HCT116 (cell line): ENCODE measurements around the gene ECE1. TPM values are rescaled to one million over a fixed set of nuclear protein-coding genes. Genes with fewer than 3 reads are reported as not detected.

Source experiments
- ATAC-seq: fragments of 200-7000 bp; cut with Tn5 transposase; 2 replicates; pipeline ENCODE4 v1.9.1; 2020; ENCODE audit warnings: mild to moderate bottlenecking, moderate library complexity
- BruUV-seq: library from RNA; stranded (reverse); fragments of 400-500 nt; replicated peaks from 2 replicates; lab custom pipeline; 2021; lab: Mats Ljungman, UMichigan
- CTCF ChIA-PET: fragments of 300-600 bp; sonication (Branson Sonifier 250); formaldehyde crosslinking; loops from one replicate; lab custom pipeline; 2021; ENCODE audit warnings: antibody characterized with exemption; lab: Charles Lee
- POLR2A ChIA-PET: fragments of 300-600, 350-600 bp; sonication (Branson Sonifier 250); formaldehyde crosslinking; loops from one replicate; lab custom pipeline; 2021; ENCODE audit warnings: antibody characterized with exemption; lab: Charles Lee
- RAD21 ChIA-PET, 2 experiments: fragments of 300-600 bp; sonication (Branson Sonifier 250); formaldehyde crosslinking; loops; one replicate each; lab custom pipeline; 2023; ENCODE audit warnings: low total read pairs in 2 of 2; ENCODE audit not compliant: uncharacterized antibody in 2 of 2, unreplicated experiment in 2 of 2, low non-redundant PET in 1 of 2; lab: Charles Lee
- DNase-seq: peaks from one replicate; pipeline ENCODE4 v3.0.0-alpha.2; 2010; ENCODE audit warnings: low read depth, low spot score
- H2AFZ ChIP-seq: fragments of 200-600 bp; shearing (Covaris generic), sonication (generic); 2 replicates; pipeline ENCODE4 v1.6.1; 2017; ENCODE audit warnings: low read depth, mixed run types, mixed read lengths, antibody characterized with exemption, low read length; ENCODE audit not compliant: poor library complexity, severe bottlenecking
- H3K27ac ChIP-seq: 2 replicates; pipeline ENCODE4 v1.5.1; 2012; ENCODE audit warnings: low read depth, low read length
- H3K27me3 ChIP-seq: fragments of 200-600 bp; sonication (generic); 2 replicates; pipeline ENCODE4 v1.6.1; 2016; ENCODE audit warnings: mixed run types, low read length, mixed read lengths; ENCODE audit not compliant: insufficient read depth
- H3K36me3 ChIP-seq, 2 experiments: fragments of 200-500 bp in 1 of 2; fragments of 200-600 bp in 1 of 2; sonication (Bioruptor generic) in 1 of 2; sonication (generic) in 1 of 2; 2 replicates each; pipeline versions ENCODE4 v1.5.1 to v1.6.1; 2014 to 2016; ENCODE audit warnings: low read length in 2 of 2, inconsistent platforms in 1 of 2, mixed read lengths in 1 of 2, mixed run types in 1 of 2; ENCODE audit not compliant: insufficient read depth in 2 of 2, control insufficient read depth in 1 of 2
- H3K4me1 ChIP-seq, 2 experiments: fragments of 200-600 bp in 1 of 2; sonication (generic) in 1 of 2; 2 replicates each; pipeline versions ENCODE4 v1.5.1 to v1.6.1; 2012 to 2017; ENCODE audit warnings: low read length in 2 of 2, inconsistent platforms in 1 of 2, mild to moderate bottlenecking in 1 of 2, mixed read lengths in 1 of 2, mixed run types in 1 of 2, moderate library complexity in 1 of 2; ENCODE audit not compliant: insufficient read depth in 2 of 2, control insufficient read depth in 1 of 2
- H3K4me2 ChIP-seq: fragments of 200-600 bp; sonication (generic); 2 replicates; pipeline ENCODE4 v1.6.1; 2017; ENCODE audit warnings: mixed run types, low read length, mixed read lengths
- H3K4me3 ChIP-seq, 2 experiments: fragments of 200-600 bp in 1 of 2; sonication (generic) in 1 of 2; replicated peaks in 1 of 2; 2 replicates each; pipeline ENCODE4 v1.5.1; 2011 to 2016; ENCODE audit warnings: low read length in 2 of 2, control low read depth in 1 of 2, low read depth in 1 of 2, mild to moderate bottlenecking in 1 of 2, mixed read lengths in 1 of 2, mixed run types in 1 of 2
- H3K79me2 ChIP-seq: fragments of 200-600 bp; sonication (generic); 2 replicates; pipeline ENCODE4 v1.6.1; 2017; ENCODE audit warnings: mild to moderate bottlenecking, mixed run types, low read length, moderate library complexity, mixed read lengths; ENCODE audit not compliant: insufficient read depth
- H3K9ac ChIP-seq: fragments of 200-600 bp; sonication (generic); 2 replicates; pipeline ENCODE4 v1.6.1; 2016; ENCODE audit warnings: low read length, mixed read lengths
- H3K9me2 ChIP-seq: fragments of 200-600 bp; sonication (generic), shearing (Covaris generic); 2 replicates; pipeline ENCODE4 v1.6.1; 2017; ENCODE audit warnings: mixed run types, mild to moderate bottlenecking, moderate library complexity; ENCODE audit not compliant: insufficient read depth
- H3K9me3 ChIP-seq, 2 experiments: fragments of 200-500 bp in 1 of 2; fragments of 200-600 bp in 1 of 2; sonication (Bioruptor generic) in 1 of 2; sonication (generic) in 1 of 2; 2 replicates each; pipeline ENCODE4 v1.6.1; 2014 to 2017; ENCODE audit warnings: low read length in 2 of 2, mixed read lengths in 2 of 2, inconsistent platforms in 1 of 2, low read depth in 1 of 2, mild to moderate bottlenecking in 1 of 2, mixed run types in 1 of 2, moderate library complexity in 1 of 2; ENCODE audit not compliant: control insufficient read depth in 1 of 2, insufficient read depth in 1 of 2
- H4K20me1 ChIP-seq: fragments of 200-600 bp; sonication (generic), shearing (Covaris generic); 2 replicates; pipeline ENCODE4 v1.6.1; 2017; ENCODE audit warnings: mixed run types, mild to moderate bottlenecking, moderate library complexity; ENCODE audit not compliant: insufficient read depth
- CBX3 ChIP-seq: IDR thresholded peaks from 2 replicates; pipeline ENCODE4 v1.6.1; 2012; ENCODE audit warnings: low read depth
- CEBPB ChIP-seq: IDR thresholded peaks from 2 replicates; pipeline ENCODE4 v1.6.1; 2012; ENCODE audit warnings: low read depth
- ELF1 ChIP-seq: IDR thresholded peaks from 2 replicates; pipeline ENCODE4 v1.6.1; 2012; ENCODE audit warnings: low read depth, borderline replicate concordance
- EZH2 ChIP-seq: fragments of 200-600 bp; sonication (generic); IDR thresholded peaks from 2 replicates; pipeline ENCODE4 v1.6.1; 2017; ENCODE audit warnings: antibody characterized with exemption, mixed run types
- EZH2phosphoT487 ChIP-seq: fragments of 200-600 bp; IDR thresholded peaks from 2 replicates; pipeline ENCODE4 v1.6.1; 2018; ENCODE audit warnings: antibody characterized with exemption, borderline replicate concordance
- JUND ChIP-seq: IDR thresholded peaks from 2 replicates; pipeline ENCODE4 v1.6.1; 2012
- RAD21 ChIP-seq: IDR thresholded peaks from 2 replicates; pipeline ENCODE4 v1.6.1; 2012; ENCODE audit warnings: low read depth, mild to moderate bottlenecking
- SIN3A ChIP-seq: IDR thresholded peaks from 2 replicates; pipeline ENCODE4 v1.6.1; 2012; ENCODE audit warnings: low read depth
- TCF7L2 ChIP-seq: IDR thresholded peaks from 2 replicates; pipeline ENCODE4 v1.7.0; 2011; ENCODE audit warnings: borderline replicate concordance, inconsistent platforms; ENCODE audit not compliant: insufficient read depth, insufficient read length; ENCODE audit errors: extremely low read depth
- ZFX ChIP-seq: fragments of 450-650 bp; IDR thresholded peaks from 2 replicates; pipeline ENCODE4 v1.6.1; 2017
- intact Hi-C: fragments of 100-400 bp; cut with micrococcal nuclease; formaldehyde crosslinking; loops from 2 replicates; pipeline ENCODE4 v1.10.0; 2022
- total RNA-seq: library from RNA; stranded (reverse); gene quantifications from one replicate; pipeline ENCODE4 v1.2.1, GENCODE V29; 2021; ENCODE audit not compliant: unreplicated experiment
- TF ChIP-seq, protein P1 (sequence below): IDR thresholded peaks from 2 replicates; pipeline ENCODE4 v1.6.1; 2012
- TF ChIP-seq, protein P2 (sequence below): IDR thresholded peaks from 2 replicates; pipeline ENCODE4 v1.6.1; 2012
- TF ChIP-seq, protein P3 (sequence below): IDR thresholded peaks from 2 replicates; pipeline ENCODE4 v1.6.1; 2011; ENCODE audit warnings: mild to moderate bottlenecking, low read length, moderate library complexity; ENCODE audit not compliant: insufficient replicate concordance; ENCODE audit errors: extremely low read depth
- TF ChIP-seq, protein P4 (sequence below), 3 experiments: fragments of 200-600 bp in 1 of 3; sonication (generic) in 1 of 3; IDR thresholded peaks in 2 of 3; conservative IDR thresholded peaks in 1 of 3; 2 replicates each; pipeline ENCODE4 v1.5.1; 2012 to 2017; ENCODE audit warnings: low read depth in 2 of 3, low read length in 2 of 3, antibody characterized with exemption in 1 of 3, borderline replicate concordance in 1 of 3, control low read depth in 1 of 3, mild to moderate bottlenecking in 1 of 3, mixed read lengths in 1 of 3, mixed run types in 1 of 3, moderate library complexity in 1 of 3; ENCODE audit not compliant: insufficient read depth in 1 of 3
- TF ChIP-seq, protein P5 (sequence below): IDR thresholded peaks from 2 replicates; pipeline ENCODE4 v1.6.1; 2012; ENCODE audit warnings: low read depth

Gene ECE1
- total RNA-seq, 1 experiment from 2014 or later, result 66.8 TPM

DNA sequence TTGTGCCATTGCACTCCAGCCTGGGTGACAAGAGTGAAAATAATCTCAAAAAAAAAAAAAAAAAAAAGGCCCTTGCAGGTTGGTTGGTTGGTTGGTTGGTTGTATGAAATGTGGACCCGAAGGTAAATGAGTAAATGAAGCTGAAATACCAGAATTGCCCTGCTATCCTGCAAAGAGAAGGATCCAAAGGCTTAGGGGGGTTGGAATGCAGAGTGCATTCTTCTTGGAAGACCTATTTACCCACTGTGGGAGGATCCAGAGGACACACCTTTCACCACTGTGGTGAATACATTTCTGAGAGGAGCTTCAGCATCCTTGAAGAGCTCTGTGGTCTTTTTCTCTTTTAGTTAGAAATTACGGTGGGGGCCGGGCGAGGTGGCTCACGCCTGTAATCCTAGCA, 84.8 kb downstream of the ECE1 start:
- Histone ChIP-seq H4K20me1 (no peaks in the 10 kb centered on the region), H3K4me2 (no peak overlapping the region), H3K9ac (no peak overlapping the region), H3K79me2 (no peaks in the 10 kb centered on the region), H3K27ac (no peak overlapping the region), H3K9me3 (no peaks in the 10 kb centered on the region), H3K27me3 (no peaks in the 10 kb centered on the region), H3K36me3 (no peaks in the 10 kb centered on the region), H2AFZ (no peak overlapping the region), H3K4me1 (no peaks in the 10 kb centered on the region), H3K4me3 (no peak overlapping the region), H3K9me2 (no peaks in the 10 kb centered on the region)
- DNase-seq (no peak), ATAC-seq (no peak)
- TF ChIP-seq, protein P1, sequence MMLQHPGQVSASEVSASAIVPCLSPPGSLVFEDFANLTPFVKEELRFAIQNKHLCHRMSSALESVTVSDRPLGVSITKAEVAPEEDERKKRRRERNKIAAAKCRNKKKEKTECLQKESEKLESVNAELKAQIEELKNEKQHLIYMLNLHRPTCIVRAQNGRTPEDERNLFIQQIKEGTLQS, result no peak
- TF ChIP-seq CEBPB (no peak), EZH2 (no peak), JUND (no peak), RAD21 (no peak), ZFX (no peak), ELF1 (no peak), CBX3 (no peak), TCF7L2 (no peak), EZH2phosphoT487 (no peak), SIN3A (no peak)
- TF ChIP-seq, protein P2, sequence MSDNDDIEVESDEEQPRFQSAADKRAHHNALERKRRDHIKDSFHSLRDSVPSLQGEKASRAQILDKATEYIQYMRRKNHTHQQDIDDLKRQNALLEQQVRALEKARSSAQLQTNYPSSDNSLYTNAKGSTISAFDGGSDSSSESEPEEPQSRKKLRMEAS, result no peak
- TF ChIP-seq, protein P3, sequence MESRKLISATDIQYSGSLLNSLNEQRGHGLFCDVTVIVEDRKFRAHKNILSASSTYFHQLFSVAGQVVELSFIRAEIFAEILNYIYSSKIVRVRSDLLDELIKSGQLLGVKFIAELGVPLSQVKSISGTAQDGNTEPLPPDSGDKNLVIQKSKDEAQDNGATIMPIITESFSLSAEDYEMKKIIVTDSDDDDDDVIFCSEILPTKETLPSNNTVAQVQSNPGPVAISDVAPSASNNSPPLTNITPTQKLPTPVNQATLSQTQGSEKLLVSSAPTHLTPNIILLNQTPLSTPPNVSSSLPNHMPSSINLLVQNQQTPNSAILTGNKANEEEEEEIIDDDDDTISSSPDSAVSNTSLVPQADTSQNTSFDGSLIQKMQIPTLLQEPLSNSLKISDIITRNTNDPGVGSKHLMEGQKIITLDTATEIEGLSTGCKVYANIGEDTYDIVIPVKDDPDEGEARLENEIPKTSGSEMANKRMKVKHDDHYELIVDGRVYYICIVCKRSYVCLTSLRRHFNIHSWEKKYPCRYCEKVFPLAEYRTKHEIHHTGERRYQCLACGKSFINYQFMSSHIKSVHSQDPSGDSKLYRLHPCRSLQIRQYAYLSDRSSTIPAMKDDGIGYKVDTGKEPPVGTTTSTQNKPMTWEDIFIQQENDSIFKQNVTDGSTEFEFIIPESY, result no peak
- TF ChIP-seq, protein P4, sequence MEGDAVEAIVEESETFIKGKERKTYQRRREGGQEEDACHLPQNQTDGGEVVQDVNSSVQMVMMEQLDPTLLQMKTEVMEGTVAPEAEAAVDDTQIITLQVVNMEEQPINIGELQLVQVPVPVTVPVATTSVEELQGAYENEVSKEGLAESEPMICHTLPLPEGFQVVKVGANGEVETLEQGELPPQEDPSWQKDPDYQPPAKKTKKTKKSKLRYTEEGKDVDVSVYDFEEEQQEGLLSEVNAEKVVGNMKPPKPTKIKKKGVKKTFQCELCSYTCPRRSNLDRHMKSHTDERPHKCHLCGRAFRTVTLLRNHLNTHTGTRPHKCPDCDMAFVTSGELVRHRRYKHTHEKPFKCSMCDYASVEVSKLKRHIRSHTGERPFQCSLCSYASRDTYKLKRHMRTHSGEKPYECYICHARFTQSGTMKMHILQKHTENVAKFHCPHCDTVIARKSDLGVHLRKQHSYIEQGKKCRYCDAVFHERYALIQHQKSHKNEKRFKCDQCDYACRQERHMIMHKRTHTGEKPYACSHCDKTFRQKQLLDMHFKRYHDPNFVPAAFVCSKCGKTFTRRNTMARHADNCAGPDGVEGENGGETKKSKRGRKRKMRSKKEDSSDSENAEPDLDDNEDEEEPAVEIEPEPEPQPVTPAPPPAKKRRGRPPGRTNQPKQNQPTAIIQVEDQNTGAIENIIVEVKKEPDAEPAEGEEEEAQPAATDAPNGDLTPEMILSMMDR (IDR thresholded peaks at IDR 0.05 in 2 of 3, conservative IDR thresholded peaks at IDR 0.05 in 1 of 3; ENCODE audit: borderline replicate concordance in 1 of 3, insufficient read depth in 1 of 3, low read depth in 2 of 3, low read length in 2 of 3), result no peak
- TF ChIP-seq, protein P5, sequence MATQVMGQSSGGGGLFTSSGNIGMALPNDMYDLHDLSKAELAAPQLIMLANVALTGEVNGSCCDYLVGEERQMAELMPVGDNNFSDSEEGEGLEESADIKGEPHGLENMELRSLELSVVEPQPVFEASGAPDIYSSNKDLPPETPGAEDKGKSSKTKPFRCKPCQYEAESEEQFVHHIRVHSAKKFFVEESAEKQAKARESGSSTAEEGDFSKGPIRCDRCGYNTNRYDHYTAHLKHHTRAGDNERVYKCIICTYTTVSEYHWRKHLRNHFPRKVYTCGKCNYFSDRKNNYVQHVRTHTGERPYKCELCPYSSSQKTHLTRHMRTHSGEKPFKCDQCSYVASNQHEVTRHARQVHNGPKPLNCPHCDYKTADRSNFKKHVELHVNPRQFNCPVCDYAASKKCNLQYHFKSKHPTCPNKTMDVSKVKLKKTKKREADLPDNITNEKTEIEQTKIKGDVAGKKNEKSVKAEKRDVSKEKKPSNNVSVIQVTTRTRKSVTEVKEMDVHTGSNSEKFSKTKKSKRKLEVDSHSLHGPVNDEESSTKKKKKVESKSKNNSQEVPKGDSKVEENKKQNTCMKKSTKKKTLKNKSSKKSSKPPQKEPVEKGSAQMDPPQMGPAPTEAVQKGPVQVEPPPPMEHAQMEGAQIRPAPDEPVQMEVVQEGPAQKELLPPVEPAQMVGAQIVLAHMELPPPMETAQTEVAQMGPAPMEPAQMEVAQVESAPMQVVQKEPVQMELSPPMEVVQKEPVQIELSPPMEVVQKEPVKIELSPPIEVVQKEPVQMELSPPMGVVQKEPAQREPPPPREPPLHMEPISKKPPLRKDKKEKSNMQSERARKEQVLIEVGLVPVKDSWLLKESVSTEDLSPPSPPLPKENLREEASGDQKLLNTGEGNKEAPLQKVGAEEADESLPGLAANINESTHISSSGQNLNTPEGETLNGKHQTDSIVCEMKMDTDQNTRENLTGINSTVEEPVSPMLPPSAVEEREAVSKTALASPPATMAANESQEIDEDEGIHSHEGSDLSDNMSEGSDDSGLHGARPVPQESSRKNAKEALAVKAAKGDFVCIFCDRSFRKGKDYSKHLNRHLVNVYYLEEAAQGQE, result no peak
- BruUV-seq, result no TSS peak
- ChIA-PET POLR2A (interaction anchor here (0.6 kb wide), 1 partner anchor 223 kb away, joined by 4 read pairs; no protein-coding TSS in a partner anchor), CTCF (interaction anchor here (1.0 kb wide), 1 partner anchor 13 kb away, joined by 4 read pairs; no protein-coding TSS in a partner anchor), RAD21 (no interaction called here)
- intact Hi-C loops, result no loop called here
